ENCODE results near the gene CABP4. TPM values are rescaled to one million over a fixed set of nuclear protein-coding genes. Genes with fewer than 3 reads are reported as not detected.

Gene CABP4
- total and polyA plus RNA-seq, 10 of the 15 experiments (the other 5 are each of a cell fraction or from before 2014, with no cell fraction given), result 0.04 to 0.41 (median 0.14) TPM; not detected in 2

DNA sequence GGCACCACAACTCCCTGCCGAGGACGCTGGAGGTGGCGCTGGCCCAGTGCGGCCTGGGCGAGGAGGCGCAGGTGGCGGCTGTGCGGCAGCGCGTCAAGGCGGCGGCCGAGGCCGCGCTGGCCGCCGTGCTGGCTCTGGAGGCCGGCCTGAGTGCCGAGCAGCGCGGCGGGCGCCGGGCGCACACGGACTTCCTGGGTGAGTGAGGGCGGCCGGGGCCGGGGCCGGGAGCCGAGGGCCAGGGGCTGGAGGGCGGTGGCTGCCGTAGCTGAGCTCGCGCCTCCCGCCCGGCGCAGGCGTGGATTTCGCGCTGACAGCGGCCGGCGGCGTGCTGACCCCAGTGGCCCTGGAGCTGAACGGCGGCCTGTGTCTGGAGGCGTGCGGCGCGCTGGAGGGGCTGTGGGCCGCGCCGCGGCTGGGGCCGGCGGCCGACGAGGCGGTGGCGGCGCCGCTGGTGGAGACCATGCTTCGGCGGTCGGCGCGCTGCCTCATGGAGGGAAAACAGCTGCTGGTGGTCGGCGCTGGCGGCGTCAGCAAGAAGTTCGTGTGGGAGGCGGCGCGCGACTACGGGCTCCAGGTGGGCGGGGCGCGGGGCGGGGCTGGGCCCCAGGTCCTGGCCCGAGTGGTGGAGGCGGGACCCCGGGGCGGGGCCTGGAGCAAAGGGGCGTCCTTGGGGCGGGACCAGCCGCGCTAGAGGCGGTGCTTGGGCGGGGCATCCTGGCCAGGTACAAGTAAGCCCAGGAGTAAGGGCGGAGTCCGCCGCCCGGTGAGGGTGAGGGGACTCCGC is 34.3 kb upstream of the CABP4 start (continued):
- TF ChIP-seq, protein P1, sequence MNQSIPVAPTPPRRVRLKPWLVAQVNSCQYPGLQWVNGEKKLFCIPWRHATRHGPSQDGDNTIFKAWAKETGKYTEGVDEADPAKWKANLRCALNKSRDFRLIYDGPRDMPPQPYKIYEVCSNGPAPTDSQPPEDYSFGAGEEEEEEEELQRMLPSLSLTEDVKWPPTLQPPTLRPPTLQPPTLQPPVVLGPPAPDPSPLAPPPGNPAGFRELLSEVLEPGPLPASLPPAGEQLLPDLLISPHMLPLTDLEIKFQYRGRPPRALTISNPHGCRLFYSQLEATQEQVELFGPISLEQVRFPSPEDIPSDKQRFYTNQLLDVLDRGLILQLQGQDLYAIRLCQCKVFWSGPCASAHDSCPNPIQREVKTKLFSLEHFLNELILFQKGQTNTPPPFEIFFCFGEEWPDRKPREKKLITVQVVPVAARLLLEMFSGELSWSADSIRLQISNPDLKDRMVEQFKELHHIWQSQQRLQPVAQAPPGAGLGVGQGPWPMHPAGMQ (IDR thresholded peaks at IDR 0.05; ENCODE audit: borderline replicate concordance), result no peak
- TF ChIP-seq ETV6 (conservative IDR thresholded peaks at IDR 0.05 in 1 of 2, IDR thresholded peaks at IDR 0.05 in 1 of 2; ENCODE audit: borderline replicate concordance in 1 of 2, low read depth in 1 of 2) (no peak), RAD51 (IDR thresholded peaks at IDR 0.05) (no peak), CBFB (IDR thresholded peaks at IDR 0.05; ENCODE audit: low read depth) (no peak), SP1 (IDR thresholded peaks at IDR 0.05; ENCODE audit: low read depth, low read length) (peak; percentile 15), EP300 (IDR thresholded peaks at IDR 0.05; ENCODE audit: borderline replicate concordance in 1 of 2, control insufficient read depth in 1 of 2, low read depth in 2 of 2, low read length in 2 of 2) (no peak), RELA (IDR thresholded peaks at IDR 0.05; ENCODE audit: borderline replicate concordance, partially characterized antibody) (no peak), SMAD1 (IDR thresholded peaks at IDR 0.05; ENCODE audit: low read depth, partially characterized antibody) (no peak), SUZ12 (IDR thresholded peaks at IDR 0.05; ENCODE audit: unreplicated experiment) (no peak), GATAD2B (conservative IDR thresholded peaks at IDR 0.05; ENCODE audit: low read depth) (peak; percentile 91), ZNF207 (IDR thresholded peaks at IDR 0.05; ENCODE audit: borderline replicate concordance) (no peak), JUND (IDR thresholded peaks at IDR 0.05; ENCODE audit: low read depth, low read length) (no peak), YY1 (IDR thresholded peaks at IDR 0.05; ENCODE audit: low read depth, low read length) (no peak), SREBF1 (IDR thresholded peaks at IDR 0.05; ENCODE audit: low read length) (no peak), KDM1A (IDR thresholded peaks at IDR 0.05; ENCODE audit: borderline replicate concordance) (no peak)
- TF ChIP-seq, protein P2, sequence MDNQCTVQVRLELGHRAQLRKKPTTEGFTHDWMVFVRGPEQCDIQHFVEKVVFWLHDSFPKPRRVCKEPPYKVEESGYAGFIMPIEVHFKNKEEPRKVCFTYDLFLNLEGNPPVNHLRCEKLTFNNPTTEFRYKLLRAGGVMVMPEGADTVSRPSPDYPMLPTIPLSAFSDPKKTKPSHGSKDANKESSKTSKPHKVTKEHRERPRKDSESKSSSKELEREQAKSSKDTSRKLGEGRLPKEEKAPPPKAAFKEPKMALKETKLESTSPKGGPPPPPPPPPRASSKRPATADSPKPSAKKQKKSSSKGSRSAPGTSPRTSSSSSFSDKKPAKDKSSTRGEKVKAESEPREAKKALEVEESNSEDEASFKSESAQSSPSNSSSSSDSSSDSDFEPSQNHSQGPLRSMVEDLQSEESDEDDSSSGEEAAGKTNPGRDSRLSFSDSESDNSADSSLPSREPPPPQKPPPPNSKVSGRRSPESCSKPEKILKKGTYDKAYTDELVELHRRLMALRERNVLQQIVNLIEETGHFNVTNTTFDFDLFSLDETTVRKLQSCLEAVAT (IDR thresholded peaks at IDR 0.05), result no peak
- TF ChIP-seq, protein P3, sequence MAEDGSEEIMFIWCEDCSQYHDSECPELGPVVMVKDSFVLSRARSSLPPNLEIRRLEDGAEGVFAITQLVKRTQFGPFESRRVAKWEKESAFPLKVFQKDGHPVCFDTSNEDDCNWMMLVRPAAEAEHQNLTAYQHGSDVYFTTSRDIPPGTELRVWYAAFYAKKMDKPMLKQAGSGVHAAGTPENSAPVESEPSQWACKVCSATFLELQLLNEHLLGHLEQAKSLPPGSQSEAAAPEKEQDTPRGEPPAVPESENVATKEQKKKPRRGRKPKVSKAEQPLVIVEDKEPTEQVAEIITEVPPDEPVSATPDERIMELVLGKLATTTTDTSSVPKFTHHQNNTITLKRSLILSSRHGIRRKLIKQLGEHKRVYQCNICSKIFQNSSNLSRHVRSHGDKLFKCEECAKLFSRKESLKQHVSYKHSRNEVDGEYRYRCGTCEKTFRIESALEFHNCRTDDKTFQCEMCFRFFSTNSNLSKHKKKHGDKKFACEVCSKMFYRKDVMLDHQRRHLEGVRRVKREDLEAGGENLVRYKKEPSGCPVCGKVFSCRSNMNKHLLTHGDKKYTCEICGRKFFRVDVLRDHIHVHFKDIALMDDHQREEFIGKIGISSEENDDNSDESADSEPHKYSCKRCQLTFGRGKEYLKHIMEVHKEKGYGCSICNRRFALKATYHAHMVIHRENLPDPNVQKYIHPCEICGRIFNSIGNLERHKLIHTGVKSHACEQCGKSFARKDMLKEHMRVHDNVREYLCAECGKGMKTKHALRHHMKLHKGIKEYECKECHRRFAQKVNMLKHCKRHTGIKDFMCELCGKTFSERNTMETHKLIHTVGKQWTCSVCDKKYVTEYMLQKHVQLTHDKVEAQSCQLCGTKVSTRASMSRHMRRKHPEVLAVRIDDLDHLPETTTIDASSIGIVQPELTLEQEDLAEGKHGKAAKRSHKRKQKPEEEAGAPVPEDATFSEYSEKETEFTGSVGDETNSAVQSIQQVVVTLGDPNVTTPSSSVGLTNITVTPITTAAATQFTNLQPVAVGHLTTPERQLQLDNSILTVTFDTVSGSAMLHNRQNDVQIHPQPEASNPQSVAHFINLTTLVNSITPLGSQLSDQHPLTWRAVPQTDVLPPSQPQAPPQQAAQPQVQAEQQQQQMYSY (CRISPR knock-in tag; IDR thresholded peaks at IDR 0.05), result no peak
- TF ChIP-seq, protein P4, sequence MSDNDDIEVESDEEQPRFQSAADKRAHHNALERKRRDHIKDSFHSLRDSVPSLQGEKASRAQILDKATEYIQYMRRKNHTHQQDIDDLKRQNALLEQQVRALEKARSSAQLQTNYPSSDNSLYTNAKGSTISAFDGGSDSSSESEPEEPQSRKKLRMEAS (IDR thresholded peaks at IDR 0.05; ENCODE audit: low read depth, low read length), result peak; percentile 35; the same call in 1 of the 2 replicates
- TF ChIP-seq, protein P5, sequence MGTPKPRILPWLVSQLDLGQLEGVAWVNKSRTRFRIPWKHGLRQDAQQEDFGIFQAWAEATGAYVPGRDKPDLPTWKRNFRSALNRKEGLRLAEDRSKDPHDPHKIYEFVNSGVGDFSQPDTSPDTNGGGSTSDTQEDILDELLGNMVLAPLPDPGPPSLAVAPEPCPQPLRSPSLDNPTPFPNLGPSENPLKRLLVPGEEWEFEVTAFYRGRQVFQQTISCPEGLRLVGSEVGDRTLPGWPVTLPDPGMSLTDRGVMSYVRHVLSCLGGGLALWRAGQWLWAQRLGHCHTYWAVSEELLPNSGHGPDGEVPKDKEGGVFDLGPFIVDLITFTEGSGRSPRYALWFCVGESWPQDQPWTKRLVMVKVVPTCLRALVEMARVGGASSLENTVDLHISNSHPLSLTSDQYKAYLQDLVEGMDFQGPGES (IDR thresholded peaks at IDR 0.05), result no peak

Data from GM12878 (cell line).